ENCODE measurements around the gene HRG. TPM values are rescaled to one million over a fixed set of nuclear protein-coding genes. Genes with fewer than 3 reads are reported as not detected.
"Not testable (repeated sequence)": the region's sequence is repeated elsewhere in the genome, so short reads cannot be mapped to it uniquely, and the experiment has no call there.

Gene HRG
- total RNA-seq, 1 experiment from 2014 or later: not detected

GRCh38 chr3:186705882-186706780 is 40.3 kb downstream of the HRG start:
- H3K27me3 ChIP-seq (replicated peaks; ENCODE audit: insufficient read depth, low read depth, low read length, poor library complexity): no peaks in the 10 kb centered on the region
- no peaks in the 10 kb centered on the region for H3K4me1 ChIP-seq (ENCODE audit: insufficient read depth, low read length, poor library complexity, severe bottlenecking)
- no peaks in the 10 kb centered on the region for H3K9me3 ChIP-seq (ENCODE audit: low read depth, low read length, poor library complexity, severe bottlenecking)
- POLR2A ChIA-PET (ENCODE audit: low non-redundant PET): no interaction called here
- CTCF ChIA-PET: no interaction called here
- TF ChIP-seq CTCF (conservative IDR thresholded peaks at IDR 0.05; ENCODE audit: low read depth, low read length): no peak
- no peak for TF ChIP-seq EZH2 (IDR thresholded peaks at IDR 0.05; ENCODE audit: borderline replicate concordance, low read depth, low read length, poor library complexity, severe bottlenecking)
- BruUV-seq (replicated peaks): no TSS peak
- H3K4me3 ChIP-seq (ENCODE audit: low read depth, low read length, poor library complexity, severe bottlenecking): no peak overlapping the region
- no peaks in the 10 kb centered on the region for H3K36me3 ChIP-seq (ENCODE audit: insufficient read depth, low read length, poor library complexity, severe bottlenecking)
- H3K27ac ChIP-seq (ENCODE audit: low read depth, low read length, poor library complexity, severe bottlenecking): no peak overlapping the region
- no peak for DNase-seq (ENCODE audit: low spot score)
- intact Hi-C loops (cut with micrococcal nuclease; ENCODE audit: unreplicated experiment): no loop called here

GRCh38 chr3:186708983-186709679 is 43.3 kb downstream of the HRG start:
- POLR2A ChIA-PET (ENCODE audit: low non-redundant PET): no interaction called here
- no peak overlapping the region for H3K4me3 ChIP-seq (ENCODE audit: low read depth, low read length, poor library complexity, severe bottlenecking)
- no peaks in the 10 kb centered on the region for H3K36me3 ChIP-seq (ENCODE audit: insufficient read depth, low read length, poor library complexity, severe bottlenecking)
- no peak overlapping the region for H3K27ac ChIP-seq (ENCODE audit: low read depth, low read length, poor library complexity, severe bottlenecking)
- no peaks in the 10 kb centered on the region for H3K9me3 ChIP-seq (ENCODE audit: low read depth, low read length, poor library complexity, severe bottlenecking)
- no peaks in the 10 kb centered on the region for H3K4me1 ChIP-seq (ENCODE audit: insufficient read depth, low read length, poor library complexity, severe bottlenecking)
- intact Hi-C loops (cut with micrococcal nuclease; ENCODE audit: unreplicated experiment): no loop called here
- TF ChIP-seq EZH2 (IDR thresholded peaks at IDR 0.05; ENCODE audit: borderline replicate concordance, low read depth, low read length, poor library complexity, severe bottlenecking): no peak
- no peak for TF ChIP-seq CTCF (conservative IDR thresholded peaks at IDR 0.05; ENCODE audit: low read depth, low read length)
- no peaks in the 10 kb centered on the region for H3K27me3 ChIP-seq (replicated peaks; ENCODE audit: insufficient read depth, low read depth, low read length, poor library complexity)
- no TSS peak for BruUV-seq (replicated peaks)
- no peak for DNase-seq (ENCODE audit: low spot score)
- CTCF ChIA-PET: interaction anchor here (0.6 kb wide), 1 partner anchor 52 kb away, joined by 4 read pairs; no protein-coding TSS in a partner anchor

GRCh38 chr3:186710694-186711093 is 44.9 kb downstream of the HRG start:
- H3K36me3 ChIP-seq (ENCODE audit: insufficient read depth, low read length, poor library complexity, severe bottlenecking); BruUV-seq (replicated peaks); DNase-seq (ENCODE audit: low spot score); POLR2A ChIA-PET (ENCODE audit: low non-redundant PET); intact Hi-C loops (cut with micrococcal nuclease; ENCODE audit: unreplicated experiment); CTCF ChIA-PET; H3K4me1 ChIP-seq (ENCODE audit: insufficient read depth, low read length, poor library complexity, severe bottlenecking); H3K9me3 ChIP-seq (ENCODE audit: low read depth, low read length, poor library complexity, severe bottlenecking); H3K27ac ChIP-seq (ENCODE audit: low read depth, low read length, poor library complexity, severe bottlenecking); H3K27me3 ChIP-seq (replicated peaks; ENCODE audit: insufficient read depth, low read depth, low read length, poor library complexity); H3K4me3 ChIP-seq (ENCODE audit: low read depth, low read length, poor library complexity, severe bottlenecking): not testable (repeated sequence)
